ENCODE measurements around the gene TMEM237. TPM values are rescaled to one million over a fixed set of nuclear protein-coding genes. Genes with fewer than 3 reads are reported as not detected.
A peak's percentile ranks its signal among the peaks of the same experiment; 100 is the strongest.

Gene TMEM237
- total and polyA plus RNA-seq, 12 donors, result 12.3 to 109 (median 33.6) TPM

GRCh38 chr2:201628545-201628944 lies 14.8 kb downstream of the TMEM237 start:
- Histone ChIP-seq H3K4me3 (no peak overlapping the region), H3K27ac (peak overlapping the region in 3 of 5 donors; percentile 11 to 54 (median 15)), H3K9me3 (replicated peaks in 1 of 3) (no peaks in the 10 kb centered on the region), H3K27me3 (no peaks in the 10 kb centered on the region), H3K4me1 (replicated peaks in 1 of 2) (peaks cover 0 to 1% of the 10 kb centered on the region in 2 donors), H3K36me3 (replicated peaks in 1 of 2) (peaks cover 0 to 36% of the 10 kb centered on the region in 2 donors)
- intact Hi-C loops (cut with DNase I), result no loop called here
- peak in 4 of 7 donors; percentile 31 to 41 (median 37) for DNase-seq
- TF ChIP-seq POLR2A (IDR thresholded peaks at IDR 0.05), result peak in 1 of 2 donors; percentile 17
- TF ChIP-seq, protein P1, sequence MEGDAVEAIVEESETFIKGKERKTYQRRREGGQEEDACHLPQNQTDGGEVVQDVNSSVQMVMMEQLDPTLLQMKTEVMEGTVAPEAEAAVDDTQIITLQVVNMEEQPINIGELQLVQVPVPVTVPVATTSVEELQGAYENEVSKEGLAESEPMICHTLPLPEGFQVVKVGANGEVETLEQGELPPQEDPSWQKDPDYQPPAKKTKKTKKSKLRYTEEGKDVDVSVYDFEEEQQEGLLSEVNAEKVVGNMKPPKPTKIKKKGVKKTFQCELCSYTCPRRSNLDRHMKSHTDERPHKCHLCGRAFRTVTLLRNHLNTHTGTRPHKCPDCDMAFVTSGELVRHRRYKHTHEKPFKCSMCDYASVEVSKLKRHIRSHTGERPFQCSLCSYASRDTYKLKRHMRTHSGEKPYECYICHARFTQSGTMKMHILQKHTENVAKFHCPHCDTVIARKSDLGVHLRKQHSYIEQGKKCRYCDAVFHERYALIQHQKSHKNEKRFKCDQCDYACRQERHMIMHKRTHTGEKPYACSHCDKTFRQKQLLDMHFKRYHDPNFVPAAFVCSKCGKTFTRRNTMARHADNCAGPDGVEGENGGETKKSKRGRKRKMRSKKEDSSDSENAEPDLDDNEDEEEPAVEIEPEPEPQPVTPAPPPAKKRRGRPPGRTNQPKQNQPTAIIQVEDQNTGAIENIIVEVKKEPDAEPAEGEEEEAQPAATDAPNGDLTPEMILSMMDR (IDR thresholded peaks at IDR 0.05), result no peak
- 30 to 56% (median 38%) methylated on average over 2 of the region's 2 CpGs for WGBS, 4 donors

DNA sequence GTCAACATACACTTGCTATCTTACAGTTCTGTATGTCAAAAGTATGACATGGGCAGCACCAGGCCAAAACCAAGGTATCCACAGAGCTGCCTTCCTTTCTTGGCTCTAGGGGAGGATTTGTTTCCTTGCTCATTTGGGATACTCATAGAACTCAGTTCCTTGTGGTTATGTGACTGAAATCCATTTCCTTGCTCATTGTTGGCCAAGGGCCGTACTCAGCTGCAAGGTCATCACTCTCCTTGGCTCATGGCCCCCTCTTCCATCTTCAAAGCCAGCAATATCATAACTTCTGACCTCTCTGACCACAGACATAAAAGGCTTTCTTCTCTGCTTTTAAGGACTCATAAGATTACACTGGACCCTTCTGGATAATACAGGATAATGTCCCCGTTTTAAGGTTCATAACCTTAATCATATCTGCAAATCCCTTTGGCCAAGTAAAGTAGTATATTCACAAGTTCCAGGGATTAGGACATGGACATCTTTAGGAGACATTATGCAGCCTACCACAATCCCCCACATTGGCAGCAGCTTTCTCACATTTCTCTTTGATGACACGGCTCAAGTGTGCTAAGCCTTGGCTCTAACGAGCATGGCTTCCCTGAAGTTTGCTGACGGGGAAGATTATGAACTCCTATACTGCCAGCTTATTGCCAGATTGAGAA lies 20.9 kb downstream of the TMEM237 start:
- peaks cover 0 to 10% of the 10 kb centered on the region in 2 donors for H3K4me1 ChIP-seq (replicated peaks in 1 of 2)
- 65 to 72% (median 68%) methylated on average over 5 of the region's 5 CpGs for WGBS, 4 donors
- peak overlapping the region in 1 of 5 donors; percentile 4 for H3K27ac ChIP-seq
- H3K4me3 ChIP-seq, result no peak overlapping the region
- TF ChIP-seq, protein P1 (IDR thresholded peaks at IDR 0.05), result no peak
- TF ChIP-seq POLR2A (IDR thresholded peaks at IDR 0.05), result no peak
- no peaks in the 10 kb centered on the region for H3K27me3 ChIP-seq
- intact Hi-C loops (cut with DNase I), result no loop called here
- H3K36me3 ChIP-seq (replicated peaks in 1 of 2), result peaks cover 0 to 10% of the 10 kb centered on the region in 2 donors
- no peak for DNase-seq
- no peaks in the 10 kb centered on the region for H3K9me3 ChIP-seq (replicated peaks in 1 of 3)

DNA sequence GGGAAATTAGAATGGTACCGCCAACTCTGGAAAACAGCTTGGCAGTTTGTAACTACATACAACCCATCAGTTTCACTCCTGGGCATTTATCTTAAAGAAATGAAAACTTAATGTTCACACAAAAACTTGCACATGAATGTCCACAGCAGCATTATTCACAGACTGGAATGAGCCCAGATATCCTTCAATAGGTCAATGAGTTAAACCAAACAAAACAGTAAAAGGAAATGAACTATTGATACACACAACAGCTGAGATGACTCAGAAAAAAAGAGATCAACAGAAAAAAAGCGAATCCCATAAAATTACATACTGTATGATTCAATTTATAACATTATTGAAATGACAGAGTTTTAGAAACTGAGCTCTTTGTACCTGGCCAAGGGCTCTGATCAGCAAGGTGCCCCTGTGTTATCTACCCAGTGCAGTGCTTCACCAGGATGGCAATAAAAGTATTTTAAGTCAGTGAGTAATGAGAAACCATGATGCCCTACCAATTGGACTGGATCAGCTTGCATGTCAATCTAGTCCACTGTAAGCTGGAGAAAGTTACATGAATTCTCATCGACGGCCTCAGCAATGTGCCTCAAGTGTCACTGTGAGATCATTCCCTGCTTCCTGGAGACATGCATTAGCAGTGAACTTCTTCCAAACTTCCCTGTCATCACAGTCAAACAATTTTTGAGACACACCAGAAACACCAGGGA lies 21.9 kb downstream of the TMEM237 start:
- Histone ChIP-seq H3K27me3 (no peaks in the 10 kb centered on the region), H3K9me3 (replicated peaks in 1 of 3) (no peaks in the 10 kb centered on the region), H3K27ac (no peak overlapping the region), H3K4me3 (no peak overlapping the region), H3K4me1 (replicated peaks in 1 of 2) (peaks cover 0 to 10% of the 10 kb centered on the region in 2 donors), H3K36me3 (replicated peaks in 1 of 2) (peaks cover 0 to 10% of the 10 kb centered on the region in 2 donors)
- intact Hi-C loops (cut with DNase I), result no loop called here
- DNase-seq, result no peak
- 88 to 95% (median 95%) methylated on average over 4 of the region's 4 CpGs for WGBS, 4 donors
- no peak for TF ChIP-seq POLR2A (IDR thresholded peaks at IDR 0.05)
- TF ChIP-seq, protein P1 (IDR thresholded peaks at IDR 0.05), result no peak

DNA sequence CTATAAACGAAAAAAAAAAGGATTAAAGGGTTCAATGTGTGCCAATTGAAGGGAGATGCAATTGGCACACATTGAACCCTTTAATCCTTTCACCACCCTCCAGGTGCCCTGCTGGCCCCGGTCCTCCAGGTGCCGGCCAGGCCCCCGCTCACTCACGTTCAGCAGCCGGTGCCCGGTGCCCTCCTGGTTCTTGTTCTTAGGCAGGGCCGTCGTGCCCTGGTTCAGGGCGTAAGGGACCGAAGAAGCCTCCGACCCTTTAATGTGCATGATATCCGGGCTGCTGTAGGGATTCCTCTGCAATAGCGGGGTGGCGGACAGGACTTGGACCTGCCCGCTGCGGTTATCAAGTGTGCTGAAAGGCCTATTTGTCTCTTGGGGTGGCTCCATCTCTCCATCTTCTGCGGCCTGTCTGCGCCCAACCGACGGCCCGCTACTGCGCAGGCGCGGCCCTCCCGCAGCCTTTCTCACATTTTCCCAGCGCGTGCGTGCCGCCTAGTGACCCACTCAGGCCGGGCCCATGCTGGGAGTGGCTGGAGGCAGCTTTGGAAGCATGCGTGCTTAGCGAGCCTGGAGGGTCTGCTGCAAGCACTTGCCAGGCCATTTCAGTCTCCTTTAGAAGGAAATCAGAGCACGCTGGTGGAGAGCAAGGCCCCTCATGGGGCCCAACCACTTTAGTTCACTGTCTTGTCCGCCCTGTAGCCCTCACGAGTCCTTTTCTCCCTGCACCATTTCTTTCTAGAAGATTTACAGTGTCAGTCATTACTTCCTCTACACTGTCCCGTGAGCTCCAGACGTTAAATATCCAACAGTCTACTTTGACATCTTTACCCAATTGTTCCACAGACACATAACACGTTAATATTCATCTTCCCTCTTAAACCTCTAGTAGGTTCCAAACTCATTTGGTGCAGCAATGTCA lies 24.3 kb downstream of the TMEM237 start:
- TF ChIP-seq, protein P1 (IDR thresholded peaks at IDR 0.05), result peak in 3 of 6 experiments; percentile 17 to 34 (median 28)
- TF ChIP-seq POLR2A (IDR thresholded peaks at IDR 0.05), result no peak
- intact Hi-C loops (cut with DNase I), result no loop called here
- Histone ChIP-seq H3K27ac (no peak overlapping the region), H3K27me3 (no peaks in the 10 kb centered on the region), H3K9me3 (replicated peaks in 1 of 3) (no peaks in the 10 kb centered on the region), H3K4me1 (replicated peaks in 1 of 2) (peaks cover 0 to 10% of the 10 kb centered on the region in 2 donors), H3K4me3 (peak overlapping the region in 1 of 4 donors; percentile 19), H3K36me3 (replicated peaks in 1 of 2) (no peaks in the 10 kb centered on the region)
- 56 to 68% (median 59%) methylated on average over 21 to 39 of the region's 39 CpGs for WGBS, 4 donors
- DNase-seq, result peak; percentile 45 to 80 (median 56)
